Spleen (tissue), 11 donors: ENCODE data around the gene TNFRSF13B. TPM values are rescaled to one million over a fixed set of nuclear protein-coding genes. Genes with fewer than 3 reads are reported as not detected.
A peak's percentile ranks its signal among the peaks of the same experiment; 100 is the strongest.

Experiments used
- DNase-seq: peaks from one replicate; pipeline ENCODE4 v3.0.0-alpha.2; 2020
- H3K27ac ChIP-seq, 8 donors: fragments of 200-600 bp; sonication (generic) in 7 of 8; 1 replicate in 4 of 8; 2 replicates in 4 of 8; pipeline versions ENCODE4 v1.5.0 to v1.8.0; 2016 to 2021; ENCODE audit warnings: inconsistent platforms in 4 of 8, mild to moderate bottlenecking in 4 of 8, moderate library complexity in 1 of 8
- H3K27me3 ChIP-seq, 7 donors: fragments of 200-600 bp; sonication (generic) in 6 of 7; replicated peaks in 1 of 7; 1 replicate in 4 of 7; 2 replicates in 3 of 7; pipeline versions ENCODE4 v1.5.0 to v1.8.0; 2016 to 2021; ENCODE audit warnings: inconsistent platforms in 3 of 7, mild to moderate bottlenecking in 1 of 7
- H3K36me3 ChIP-seq, 6 donors: fragments of 200-600 bp; sonication (generic) in 5 of 6; 1 replicate in 4 of 6; 2 replicates in 2 of 6; pipeline versions ENCODE4 v1.5.0 to v1.8.0; 2016 to 2021; ENCODE audit warnings: inconsistent platforms in 2 of 6
- H3K4me1 ChIP-seq, 6 donors: fragments of 200-600 bp; sonication (generic) in 5 of 6; 1 replicate in 3 of 6; 2 replicates in 3 of 6; pipeline versions ENCODE4 v1.5.0 to v1.8.0; 2016 to 2021; ENCODE audit warnings: inconsistent platforms in 3 of 6
- H3K4me3 ChIP-seq, 8 donors: fragments of 200-600 bp; sonication (generic) in 7 of 8; 1 replicate in 4 of 8; 2 replicates in 4 of 8; pipeline versions ENCODE4 v1.5.0 to v1.8.0; 2016 to 2021; ENCODE audit warnings: inconsistent platforms in 4 of 8, mild to moderate bottlenecking in 4 of 8, moderate library complexity in 2 of 8
- H3K9me3 ChIP-seq, 8 donors: fragments of 200-600 bp; sonication (generic) in 7 of 8; 1 replicate in 4 of 8; 2 replicates in 4 of 8; pipeline versions ENCODE4 v1.5.0 to v1.8.0; 2016 to 2021; ENCODE audit warnings: inconsistent platforms in 4 of 8
- CTCF ChIP-seq, 11 experiments: fragments of 200-600 bp in 7 of 11; fragments of 450-650 bp in 4 of 11; sonication (generic) in 4 of 11; IDR thresholded peaks in 8 of 11; conservative IDR thresholded peaks in 3 of 11; 1 replicate in 7 of 11; 2 replicates in 4 of 11; pipeline versions ENCODE4 v1.4.0 to v1.8.0; 2016 to 2021; ENCODE audit warnings: antibody characterized with exemption in 11 of 11, inconsistent platforms in 4 of 11, mild to moderate bottlenecking in 1 of 11
- POLR2A ChIP-seq, 3 donors: fragments of 450-650 bp; IDR thresholded peaks; one replicate each; pipeline ENCODE4 v1.5.1; 2017; ENCODE audit warnings: antibody characterized with exemption in 3 of 3, mild to moderate bottlenecking in 1 of 3
- POLR2AphosphoS5 ChIP-seq, 3 donors: sonication (generic); formaldehyde crosslinking; IDR thresholded peaks; one replicate each; pipeline ENCODE4 v1.5.1; 2017; ENCODE audit warnings: antibody characterized with exemption in 3 of 3
- WGBS, 5 donors: extraction: QIAGEN DNeasy Blood & Tissue Kit in 3 of 5; methylation state at CpG; one replicate each; pipeline versions ENCODE4 v1.1.5 to v1.1.7; 2013 to 2018; 5-methylcytosine and 5-hydroxymethylcytosine counted together
- intact Hi-C: fragments of 100-400 bp; cut with DNase I; formaldehyde crosslinking; loops from one replicate; pipeline ENCODE4 v1.15.0; 2023; ENCODE audit warnings: low total_unique reads
- polyA plus RNA-seq, 3 donors: library from polyadenylated mRNA; stranded (reverse); fragments of 200-250 nt; gene quantifications; one replicate each; pipeline ENCODE4 v1.2.1, GENCODE V29; 2013
- total RNA-seq, 7 donors: library from RNA; depleted of rRNA in 3 of 7; stranded (reverse); fragments of >200 nt in 3 of 7; fragmentation: NEBNext Ultra II Directional in 4 of 7; extraction: Animal tissue kit (Norgen Biotek cat#: 25700) in 4 of 7; gene quantifications; one replicate each; pipeline versions ENCODE4 v1.1.0 to v1.2.1, GENCODE V29; 2016 to 2021
- donor health status: healthy with polysubstance abuse.
- donor health status: DM: no; HTN: no; CAD: no; lungs with moderate emphysema.
- donor health status: DM: no; HTN: no; CAD: no.
- donor health status: Bipolar disorder and iron deficiency.
- donor health status: healthy.
- donor health status: DM: no; HTN: no; CAD: no.
- donor health status: DM: yes; HTN: yes; CAD: no.

Gene TNFRSF13B
- total and polyA plus RNA-seq, 10 donors = 25.1 to 142 (median 49.5) TPM

- whole genome bisulfite sequencing, 5 donors = 27 to 29% (median 28%) methylated on average over 18 to 22 of the region's 22 CpGs
- peaks cover 0 to 18% (median 9%) of the 10 kb centered on the region in 6 donors for H3K4me1 ChIP-seq
- H3K36me3 ChIP-seq = no peaks in the 10 kb centered on the region
- H3K27ac ChIP-seq = no peak overlapping the region
- no peaks in the 10 kb centered on the region for H3K27me3 ChIP-seq
- TF ChIP-seq CTCF (IDR thresholded peaks at IDR 0.05 in 8 of 11, conservative IDR thresholded peaks at IDR 0.05 in 3 of 11) = peak; percentile 77 to 98 (median 93)
- TF ChIP-seq POLR2AphosphoS5 (IDR thresholded peaks at IDR 0.05) = peak; percentile 54 to 76 (median 72)
- no peak for TF ChIP-seq POLR2A (IDR thresholded peaks at IDR 0.05)
- no peaks in the 10 kb centered on the region for H3K9me3 ChIP-seq
- intact Hi-C loops = loop anchor here (5.0 to 10.0 kb wide), 2 partner anchors 153 to 310 kb away; no protein-coding TSS in a partner anchor
- H3K4me3 ChIP-seq = no peak overlapping the region
- peak; percentile 95 for DNase-seq
These were observed 30.1 kb upstream of the TNFRSF13B start for GRCh38 chr17:17001874-17002520.

GRCh38 chr17:17001076-17001777, 29.3 kb upstream of the TNFRSF13B start:
- no peaks in the 10 kb centered on the region for H3K36me3 ChIP-seq
- H3K4me1 ChIP-seq = peaks cover 0 to 18% (median 9%) of the 10 kb centered on the region in 6 donors
- TF ChIP-seq POLR2AphosphoS5 (IDR thresholded peaks at IDR 0.05) = no peak
- no peak for TF ChIP-seq POLR2A (IDR thresholded peaks at IDR 0.05)
- no peak for TF ChIP-seq CTCF (IDR thresholded peaks at IDR 0.05 in 8 of 11, conservative IDR thresholded peaks at IDR 0.05 in 3 of 11)
- intact Hi-C loops = loop anchor here (5.0 to 10.0 kb wide), 2 partner anchors 154 to 311 kb away; no protein-coding TSS in a partner anchor
- H3K4me3 ChIP-seq = no peak overlapping the region
- 76 to 83% (median 81%) methylated on average over 9 of the region's 9 CpGs for WGBS, 5 donors
- H3K27me3 ChIP-seq = no peaks in the 10 kb centered on the region
- H3K9me3 ChIP-seq = no peaks in the 10 kb centered on the region
- no peak for DNase-seq
- H3K27ac ChIP-seq = no peak overlapping the region

- Histone ChIP-seq H3K9me3 (no peaks in the 10 kb centered on the region), H3K27me3 (no peaks in the 10 kb centered on the region), H3K4me3 (no peak overlapping the region), H3K27ac (no peak overlapping the region), H3K4me1 (peaks cover 0 to 18% (median 9%) of the 10 kb centered on the region in 6 donors), H3K36me3 (no peaks in the 10 kb centered on the region)
- no peak for DNase-seq
- 83 to 93% (median 90%) methylated on average over 7 of the region's 7 CpGs for WGBS, 5 donors
- TF ChIP-seq CTCF (IDR thresholded peaks at IDR 0.05 in 8 of 11, conservative IDR thresholded peaks at IDR 0.05 in 3 of 11) = no peak
- TF ChIP-seq POLR2AphosphoS5 (IDR thresholded peaks at IDR 0.05) = no peak
- no peak for TF ChIP-seq POLR2A (IDR thresholded peaks at IDR 0.05)
- intact Hi-C loops = loop anchor here (5.0 to 10.0 kb wide), 3 partner anchors 155 to 355 kb away; no protein-coding TSS in a partner anchor
These were observed 28.2 kb upstream of the TNFRSF13B start for GRCh38 chr17:16999931-17000625.
